Measurements from ENCODE around the gene AGTRAP.
A peak's percentile ranks its signal among the peaks of the same experiment; 100 is the strongest.

Gene AGTRAP

DNA sequence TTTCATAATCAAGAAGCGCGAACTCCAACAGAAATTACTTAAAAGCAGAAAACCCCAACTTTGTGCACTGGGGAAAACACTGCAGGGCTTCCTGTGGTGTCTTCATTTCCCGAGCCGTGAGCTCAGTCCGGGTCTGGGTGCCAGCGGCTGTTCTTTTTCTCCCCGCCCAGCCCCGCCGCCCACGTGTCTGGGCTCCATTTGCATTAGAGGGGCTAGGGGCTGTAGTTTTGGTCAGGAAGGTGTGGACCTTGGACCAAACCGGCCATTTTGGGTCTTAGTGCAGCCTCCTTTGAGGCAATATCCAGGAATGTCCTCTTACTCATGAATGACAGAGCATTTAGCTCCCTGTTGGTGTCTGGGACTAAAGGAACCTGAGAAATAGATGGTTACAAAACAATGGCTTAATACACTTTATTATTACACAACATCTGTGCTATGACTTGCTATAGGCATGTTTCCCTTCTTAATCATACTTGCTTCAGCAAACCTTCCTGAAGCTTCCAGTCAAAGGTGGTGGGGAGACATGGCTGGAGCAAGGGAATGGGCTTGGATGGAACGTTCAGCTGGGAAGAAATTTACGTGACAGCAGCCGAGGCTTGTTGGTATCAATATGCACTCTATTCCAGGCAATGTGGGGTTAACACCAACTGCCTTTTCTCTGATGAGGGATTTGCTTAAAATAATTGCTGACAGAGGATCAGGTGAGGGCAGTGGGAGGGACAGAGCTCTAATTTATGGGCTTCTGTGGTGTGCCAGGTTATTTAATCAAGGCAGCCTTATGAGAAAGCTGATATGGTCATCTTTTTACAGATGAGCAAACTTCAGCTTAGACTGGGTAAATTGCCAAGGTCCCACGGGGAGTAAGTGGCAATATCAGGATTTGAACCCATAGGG, 1.1 kb downstream of the AGTRAP start:
- Histone ChIP-seq H3K9me3 (ENCODE audit: control insufficient read depth, insufficient read depth, low read depth, low read length) (no peaks in the 10 kb centered on the region), H3K4me3 (ENCODE audit: low read depth, low read length) (peak overlapping the region; percentile 66), H3K4me1 (ENCODE audit: control insufficient read depth, insufficient read depth, low read length) (peaks cover 3% of the 10 kb centered on the region; the same call in 1 of the 2 replicates), H3K36me3 (ENCODE audit: control insufficient read depth in 2 of 2, insufficient read depth in 1 of 2, low read length in 2 of 2) (no peaks in the 10 kb centered on the region), H3K27ac (ENCODE audit: extremely low read depth, low read depth, low read length) (no peak overlapping the region; the same call in 1 of the 2 replicates)
- POLR2A ChIA-PET, result interaction anchor here (0.6 to 2.1 kb wide), 5 partner anchors 67 to 173 kb away, joined by 3 to 5 read pairs (median 4); partner anchors contain the start of genes CLCN6, FBXO6 and MTHFR
- CTCF ChIA-PET, result interaction anchor here (0.6 to 2.5 kb wide), 5 partner anchors 11 to 699 kb away, joined by 3 to 9 read pairs (median 4); no protein-coding TSS in a partner anchor
- TF ChIP-seq ZNF274 (IDR thresholded peaks at IDR 0.05; ENCODE audit: low read length) (no peak), ZNF274 (tag by site-specific recombination; IDR thresholded peaks at IDR 0.05; ENCODE audit: borderline replicate concordance) (no peak), WT1 (tag by site-specific recombination; IDR thresholded peaks at IDR 0.05) (0 out of 2 replicates have a peak, but pooled peaks have one; percentile 15), ZNF404 (tag by site-specific recombination; IDR thresholded peaks at IDR 0.05) (no peak), ZNF174 (tag by site-specific recombination; IDR thresholded peaks at IDR 0.05) (no peak), ZNF561 (tag by site-specific recombination; IDR thresholded peaks at IDR 0.05; ENCODE audit: borderline replicate concordance) (0 out of 2 replicates have a peak, but pooled peaks have one; percentile 32), ZNF10 (tag by site-specific recombination; IDR thresholded peaks at IDR 0.05) (peak; percentile 97), ZNF433 (tag by site-specific recombination; IDR thresholded peaks at IDR 0.05; ENCODE audit: low read depth) (no peak), GLIS2 (tag by site-specific recombination; IDR thresholded peaks at IDR 0.05) (no peak), OSR2 (tag by site-specific recombination; IDR thresholded peaks at IDR 0.05) (peak; percentile 23; the same call in 1 of the 2 replicates), ZNF48 (tag by site-specific recombination; IDR thresholded peaks at IDR 0.05) (no peak), ZNF701 (tag by site-specific recombination; IDR thresholded peaks at IDR 0.05) (no peak), FEZF1 (tag by site-specific recombination; IDR thresholded peaks at IDR 0.05) (peak; percentile 36; the same call in 1 of the 2 replicates), ZNF571 (tag by site-specific recombination; IDR thresholded peaks at IDR 0.05) (no peak), ZXDB (tag by site-specific recombination; IDR thresholded peaks at IDR 0.05) (no peak), ZNF112 (tag by site-specific recombination; IDR thresholded peaks at IDR 0.05) (no peak)
- TF ChIP-seq, protein P1, sequence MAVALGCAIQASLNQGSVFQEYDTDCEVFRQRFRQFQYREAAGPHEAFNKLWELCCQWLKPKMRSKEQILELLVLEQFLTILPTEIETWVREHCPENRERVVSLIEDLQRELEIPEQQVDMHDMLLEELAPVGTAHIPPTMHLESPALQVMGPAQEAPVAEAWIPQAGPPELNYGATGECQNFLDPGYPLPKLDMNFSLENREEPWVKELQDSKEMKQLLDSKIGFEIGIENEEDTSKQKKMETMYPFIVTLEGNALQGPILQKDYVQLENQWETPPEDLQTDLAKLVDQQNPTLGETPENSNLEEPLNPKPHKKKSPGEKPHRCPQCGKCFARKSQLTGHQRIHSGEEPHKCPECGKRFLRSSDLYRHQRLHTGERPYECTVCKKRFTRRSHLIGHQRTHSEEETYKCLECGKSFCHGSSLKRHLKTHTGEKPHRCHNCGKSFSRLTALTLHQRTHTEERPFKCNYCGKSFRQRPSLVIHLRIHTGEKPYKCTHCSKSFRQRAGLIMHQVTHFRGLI (tag by site-specific recombination; IDR thresholded peaks at IDR 0.05), result no peak
- TF ChIP-seq, protein P2, sequence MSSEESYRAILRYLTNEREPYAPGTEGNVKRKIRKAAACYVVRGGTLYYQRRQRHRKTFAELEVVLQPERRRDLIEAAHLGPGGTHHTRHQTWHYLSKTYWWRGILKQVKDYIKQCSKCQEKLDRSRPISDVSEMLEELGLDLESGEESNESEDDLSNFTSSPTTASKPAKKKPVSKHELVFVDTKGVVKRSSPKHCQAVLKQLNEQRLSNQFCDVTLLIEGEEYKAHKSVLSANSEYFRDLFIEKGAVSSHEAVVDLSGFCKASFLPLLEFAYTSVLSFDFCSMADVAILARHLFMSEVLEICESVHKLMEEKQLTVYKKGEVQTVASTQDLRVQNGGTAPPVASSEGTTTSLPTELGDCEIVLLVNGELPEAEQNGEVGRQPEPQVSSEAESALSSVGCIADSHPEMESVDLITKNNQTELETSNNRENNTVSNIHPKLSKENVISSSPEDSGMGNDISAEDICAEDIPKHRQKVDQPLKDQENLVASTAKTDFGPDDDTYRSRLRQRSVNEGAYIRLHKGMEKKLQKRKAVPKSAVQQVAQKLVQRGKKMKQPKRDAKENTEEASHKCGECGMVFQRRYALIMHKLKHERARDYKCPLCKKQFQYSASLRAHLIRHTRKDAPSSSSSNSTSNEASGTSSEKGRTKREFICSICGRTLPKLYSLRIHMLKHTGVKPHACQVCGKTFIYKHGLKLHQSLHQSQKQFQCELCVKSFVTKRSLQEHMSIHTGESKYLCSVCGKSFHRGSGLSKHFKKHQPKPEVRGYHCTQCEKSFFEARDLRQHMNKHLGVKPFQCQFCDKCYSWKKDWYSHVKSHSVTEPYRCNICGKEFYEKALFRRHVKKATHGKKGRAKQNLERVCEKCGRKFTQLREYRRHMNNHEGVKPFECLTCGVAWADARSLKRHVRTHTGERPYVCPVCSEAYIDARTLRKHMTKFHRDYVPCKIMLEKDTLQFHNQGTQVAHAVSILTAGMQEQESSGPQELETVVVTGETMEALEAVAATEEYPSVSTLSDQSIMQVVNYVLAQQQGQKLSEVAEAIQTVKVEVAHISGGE (tag by site-specific recombination; conservative IDR thresholded peaks at IDR 0.05; ENCODE audit: low read depth), result no peak
- TF ChIP-seq, protein P3, sequence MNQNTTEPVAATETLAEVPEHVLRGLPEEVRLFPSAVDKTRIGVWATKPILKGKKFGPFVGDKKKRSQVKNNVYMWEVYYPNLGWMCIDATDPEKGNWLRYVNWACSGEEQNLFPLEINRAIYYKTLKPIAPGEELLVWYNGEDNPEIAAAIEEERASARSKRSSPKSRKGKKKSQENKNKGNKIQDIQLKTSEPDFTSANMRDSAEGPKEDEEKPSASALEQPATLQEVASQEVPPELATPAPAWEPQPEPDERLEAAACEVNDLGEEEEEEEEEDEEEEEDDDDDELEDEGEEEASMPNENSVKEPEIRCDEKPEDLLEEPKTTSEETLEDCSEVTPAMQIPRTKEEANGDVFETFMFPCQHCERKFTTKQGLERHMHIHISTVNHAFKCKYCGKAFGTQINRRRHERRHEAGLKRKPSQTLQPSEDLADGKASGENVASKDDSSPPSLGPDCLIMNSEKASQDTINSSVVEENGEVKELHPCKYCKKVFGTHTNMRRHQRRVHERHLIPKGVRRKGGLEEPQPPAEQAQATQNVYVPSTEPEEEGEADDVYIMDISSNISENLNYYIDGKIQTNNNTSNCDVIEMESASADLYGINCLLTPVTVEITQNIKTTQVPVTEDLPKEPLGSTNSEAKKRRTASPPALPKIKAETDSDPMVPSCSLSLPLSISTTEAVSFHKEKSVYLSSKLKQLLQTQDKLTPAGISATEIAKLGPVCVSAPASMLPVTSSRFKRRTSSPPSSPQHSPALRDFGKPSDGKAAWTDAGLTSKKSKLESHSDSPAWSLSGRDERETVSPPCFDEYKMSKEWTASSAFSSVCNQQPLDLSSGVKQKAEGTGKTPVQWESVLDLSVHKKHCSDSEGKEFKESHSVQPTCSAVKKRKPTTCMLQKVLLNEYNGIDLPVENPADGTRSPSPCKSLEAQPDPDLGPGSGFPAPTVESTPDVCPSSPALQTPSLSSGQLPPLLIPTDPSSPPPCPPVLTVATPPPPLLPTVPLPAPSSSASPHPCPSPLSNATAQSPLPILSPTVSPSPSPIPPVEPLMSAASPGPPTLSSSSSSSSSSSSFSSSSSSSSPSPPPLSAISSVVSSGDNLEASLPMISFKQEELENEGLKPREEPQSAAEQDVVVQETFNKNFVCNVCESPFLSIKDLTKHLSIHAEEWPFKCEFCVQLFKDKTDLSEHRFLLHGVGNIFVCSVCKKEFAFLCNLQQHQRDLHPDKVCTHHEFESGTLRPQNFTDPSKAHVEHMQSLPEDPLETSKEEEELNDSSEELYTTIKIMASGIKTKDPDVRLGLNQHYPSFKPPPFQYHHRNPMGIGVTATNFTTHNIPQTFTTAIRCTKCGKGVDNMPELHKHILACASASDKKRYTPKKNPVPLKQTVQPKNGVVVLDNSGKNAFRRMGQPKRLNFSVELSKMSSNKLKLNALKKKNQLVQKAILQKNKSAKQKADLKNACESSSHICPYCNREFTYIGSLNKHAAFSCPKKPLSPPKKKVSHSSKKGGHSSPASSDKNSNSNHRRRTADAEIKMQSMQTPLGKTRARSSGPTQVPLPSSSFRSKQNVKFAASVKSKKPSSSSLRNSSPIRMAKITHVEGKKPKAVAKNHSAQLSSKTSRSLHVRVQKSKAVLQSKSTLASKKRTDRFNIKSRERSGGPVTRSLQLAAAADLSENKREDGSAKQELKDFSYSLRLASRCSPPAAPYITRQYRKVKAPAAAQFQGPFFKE (tag by site-specific recombination; IDR thresholded peaks at IDR 0.05; ENCODE audit: borderline replicate concordance), result no peak
- TF ChIP-seq, protein P4, sequence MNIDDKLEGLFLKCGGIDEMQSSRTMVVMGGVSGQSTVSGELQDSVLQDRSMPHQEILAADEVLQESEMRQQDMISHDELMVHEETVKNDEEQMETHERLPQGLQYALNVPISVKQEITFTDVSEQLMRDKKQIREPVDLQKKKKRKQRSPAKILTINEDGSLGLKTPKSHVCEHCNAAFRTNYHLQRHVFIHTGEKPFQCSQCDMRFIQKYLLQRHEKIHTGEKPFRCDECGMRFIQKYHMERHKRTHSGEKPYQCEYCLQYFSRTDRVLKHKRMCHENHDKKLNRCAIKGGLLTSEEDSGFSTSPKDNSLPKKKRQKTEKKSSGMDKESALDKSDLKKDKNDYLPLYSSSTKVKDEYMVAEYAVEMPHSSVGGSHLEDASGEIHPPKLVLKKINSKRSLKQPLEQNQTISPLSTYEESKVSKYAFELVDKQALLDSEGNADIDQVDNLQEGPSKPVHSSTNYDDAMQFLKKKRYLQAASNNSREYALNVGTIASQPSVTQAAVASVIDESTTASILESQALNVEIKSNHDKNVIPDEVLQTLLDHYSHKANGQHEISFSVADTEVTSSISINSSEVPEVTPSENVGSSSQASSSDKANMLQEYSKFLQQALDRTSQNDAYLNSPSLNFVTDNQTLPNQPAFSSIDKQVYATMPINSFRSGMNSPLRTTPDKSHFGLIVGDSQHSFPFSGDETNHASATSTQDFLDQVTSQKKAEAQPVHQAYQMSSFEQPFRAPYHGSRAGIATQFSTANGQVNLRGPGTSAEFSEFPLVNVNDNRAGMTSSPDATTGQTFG (tag by site-specific recombination; IDR thresholded peaks at IDR 0.05; ENCODE audit: borderline replicate concordance), result no peak
- TF ChIP-seq, protein P5, sequence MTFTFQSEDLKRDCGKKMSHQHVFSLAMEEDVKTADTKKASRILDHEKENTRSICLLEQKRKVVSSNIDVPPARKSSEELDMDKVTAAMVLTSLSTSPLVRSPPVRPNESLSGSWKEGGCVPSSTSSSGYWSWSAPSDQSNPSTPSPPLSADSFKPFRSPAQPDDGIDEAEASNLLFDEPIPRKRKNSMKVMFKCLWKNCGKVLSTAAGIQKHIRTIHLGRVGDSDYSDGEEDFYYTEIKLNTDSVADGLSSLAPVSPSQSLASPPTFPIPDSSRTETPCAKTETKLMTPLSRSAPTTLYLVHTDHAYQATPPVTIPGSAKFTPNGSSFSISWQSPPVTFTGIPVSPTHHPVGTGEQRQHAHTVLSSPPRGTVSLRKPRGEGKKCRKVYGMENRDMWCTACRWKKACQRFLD (tag by site-specific recombination; IDR thresholded peaks at IDR 0.05), result no peak
